Measurements from ENCODE around the gene OR8B3.

DNA sequence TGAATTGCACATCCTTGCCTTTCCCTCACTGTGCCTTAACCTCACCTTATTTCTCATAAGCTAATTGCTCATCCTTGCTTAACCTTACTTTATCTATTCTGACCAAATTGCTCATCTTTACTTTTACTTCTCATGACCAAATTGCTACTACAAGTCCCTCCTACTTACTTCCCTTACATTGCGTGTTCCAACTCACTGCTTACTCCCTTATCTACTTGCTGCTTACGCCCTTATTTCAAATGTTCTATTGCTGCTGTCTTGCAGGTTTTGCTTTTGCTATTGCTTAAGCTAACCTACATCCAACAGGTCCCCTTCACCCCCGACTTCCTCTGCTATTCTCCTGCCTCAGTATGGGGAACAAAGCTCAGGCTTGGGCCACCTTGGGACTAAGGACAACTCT is 22.5 kb downstream of the OR8B3 start:
- TF ChIP-seq, protein P1, sequence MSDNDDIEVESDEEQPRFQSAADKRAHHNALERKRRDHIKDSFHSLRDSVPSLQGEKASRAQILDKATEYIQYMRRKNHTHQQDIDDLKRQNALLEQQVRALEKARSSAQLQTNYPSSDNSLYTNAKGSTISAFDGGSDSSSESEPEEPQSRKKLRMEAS (IDR thresholded peaks at IDR 0.05; ENCODE audit: insufficient read depth, insufficient read length) = no peak
- TF ChIP-seq, protein P2, sequence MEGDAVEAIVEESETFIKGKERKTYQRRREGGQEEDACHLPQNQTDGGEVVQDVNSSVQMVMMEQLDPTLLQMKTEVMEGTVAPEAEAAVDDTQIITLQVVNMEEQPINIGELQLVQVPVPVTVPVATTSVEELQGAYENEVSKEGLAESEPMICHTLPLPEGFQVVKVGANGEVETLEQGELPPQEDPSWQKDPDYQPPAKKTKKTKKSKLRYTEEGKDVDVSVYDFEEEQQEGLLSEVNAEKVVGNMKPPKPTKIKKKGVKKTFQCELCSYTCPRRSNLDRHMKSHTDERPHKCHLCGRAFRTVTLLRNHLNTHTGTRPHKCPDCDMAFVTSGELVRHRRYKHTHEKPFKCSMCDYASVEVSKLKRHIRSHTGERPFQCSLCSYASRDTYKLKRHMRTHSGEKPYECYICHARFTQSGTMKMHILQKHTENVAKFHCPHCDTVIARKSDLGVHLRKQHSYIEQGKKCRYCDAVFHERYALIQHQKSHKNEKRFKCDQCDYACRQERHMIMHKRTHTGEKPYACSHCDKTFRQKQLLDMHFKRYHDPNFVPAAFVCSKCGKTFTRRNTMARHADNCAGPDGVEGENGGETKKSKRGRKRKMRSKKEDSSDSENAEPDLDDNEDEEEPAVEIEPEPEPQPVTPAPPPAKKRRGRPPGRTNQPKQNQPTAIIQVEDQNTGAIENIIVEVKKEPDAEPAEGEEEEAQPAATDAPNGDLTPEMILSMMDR (IDR thresholded peaks at IDR 0.05; ENCODE audit: extremely low read depth in 1 of 2, insufficient read depth in 1 of 2, low read depth in 1 of 2, low read length in 2 of 2) = no peak
- TF ChIP-seq POLR2A (IDR thresholded peaks at IDR 0.05; ENCODE audit: low read depth, low read length) (no peak), POLR2AphosphoS5 (IDR thresholded peaks at IDR 0.05; ENCODE audit: insufficient read depth, low read depth, low read length) (no peak), EZH2 (IDR thresholded peaks at IDR 0.05; ENCODE audit: borderline replicate concordance, low read depth, low read length, severe bottlenecking) (no peak), JUN (IDR thresholded peaks at IDR 0.05; ENCODE audit: borderline replicate concordance, insufficient read depth, insufficient read length, low read depth) (no peak), MYC (IDR thresholded peaks at IDR 0.05; ENCODE audit: low read depth, low read length) (no peak), GATA2 (IDR thresholded peaks at IDR 0.05; ENCODE audit: insufficient read depth, insufficient read length, low read depth, low read length) (no peak)

Measured in endothelial cell of umbilical vein (primary cell).